Brain microvascular endothelial cell (primary cell): Measurements from ENCODE around the gene TRIM38.
"Not testable (repeated sequence)": the region's sequence is repeated elsewhere in the genome, so short reads cannot be mapped to it uniquely, and the experiment has no call there.

Experiments
- DNase-seq: peaks from one replicate; pipeline ENCODE4 v3.0.0-alpha.2; 2020
- H3K27ac ChIP-seq: fragments of 250-450 bp; sonication (Bioruptor Pico); 2 replicates; pipeline ENCODE4 v1.5.1; 2020; ENCODE audit warnings: mild to moderate bottlenecking, moderate library complexity
- H3K27me3 ChIP-seq: fragments of 250-450 bp; sonication (Bioruptor Pico); replicated peaks from 2 replicates; pipeline ENCODE4 v1.5.1; 2020; ENCODE audit warnings: mild to moderate bottlenecking
- H3K36me3 ChIP-seq: fragments of 250-450 bp; sonication (Bioruptor Pico); replicated peaks from 2 replicates; pipeline ENCODE4 v1.5.1; 2020; ENCODE audit warnings: mild to moderate bottlenecking
- H3K4me3 ChIP-seq: 2 replicates; pipeline ENCODE4 v1.5.1; 2011; ENCODE audit warnings: low read depth, mild to moderate bottlenecking, control low read depth, low read length, moderate library complexity
- CTCF ChIP-seq: IDR thresholded peaks from 2 replicates; pipeline ENCODE4 v1.5.1; 2011; ENCODE audit warnings: low read depth, mild to moderate bottlenecking, moderate library complexity, low read length, control low read depth, inconsistent platforms; ENCODE audit errors: missing control alignments
- in situ Hi-C: cut with HindIII; loops from 2 replicates; pipeline ENCODE4 v1.10.0; 2017; ENCODE audit warnings: low sequenced_read_pairs, low pct_ligation_motif_present

TRIM38 gene

GRCh38 chr6:26012061-26012460 is 49.5 kb downstream of the TRIM38 start:
- H3K27ac ChIP-seq: no peak overlapping the region
- TF ChIP-seq CTCF: no peak
- no peak for DNase-seq
- H3K4me3 ChIP-seq: no peak overlapping the region
- no peaks in the 10 kb centered on the region for H3K27me3 ChIP-seq
- H3K36me3 ChIP-seq: no peaks in the 10 kb centered on the region
- in situ Hi-C loops: no loop called here

- DNase-seq, in situ Hi-C loops: not testable (repeated sequence)
Observed at GRCh38 chr6:26014386-26014785, 51.8 kb downstream of the TRIM38 start.

GRCh38 chr6:26016245-26016962 is 53.8 kb downstream of the TRIM38 start:
- Histone ChIP-seq H3K4me3 (peak overlapping the region; percentile 58), H3K36me3 (no peaks in the 10 kb centered on the region), H3K27me3 (no peaks in the 10 kb centered on the region), H3K27ac (peak overlapping the region; percentile 65)
- DNase-seq: no peak
- in situ Hi-C loops: no loop called here
- no peak for TF ChIP-seq CTCF

More at GRCh38 chr6:26014386-26014785, 51.8 kb downstream of the TRIM38 start:
- not testable (repeated sequence) for H3K36me3 ChIP-seq, H3K27ac ChIP-seq, H3K4me3 ChIP-seq, H3K27me3 ChIP-seq

- Histone ChIP-seq H3K4me3 (peak overlapping the region; percentile 58), H3K27ac (peak overlapping the region; percentile 65), H3K27me3 (no peaks in the 10 kb centered on the region), H3K36me3 (no peaks in the 10 kb centered on the region)
- DNase-seq: no peak
- no peak for TF ChIP-seq CTCF
- in situ Hi-C loops: no loop called here
Observed at GRCh38 chr6:26016963-26017631, 54.5 kb downstream of the TRIM38 start.

GRCh38 chr6:26017632-26017966 is 55.0 kb downstream of the TRIM38 start:
- Histone ChIP-seq H3K27ac (peak overlapping the region; percentile 65), H3K27me3 (no peaks in the 10 kb centered on the region), H3K4me3 (peak overlapping the region; percentile 58), H3K36me3 (no peaks in the 10 kb centered on the region)
- peak; percentile 86 for TF ChIP-seq CTCF
- DNase-seq: peak; percentile 96
- in situ Hi-C loops: no loop called here

GRCh38 chr6:26019261-26019830 is 56.7 kb downstream of the TRIM38 start:
- no peak for DNase-seq
- H3K36me3 ChIP-seq: no peaks in the 10 kb centered on the region
- in situ Hi-C loops: no loop called here
- H3K27ac ChIP-seq: no peak overlapping the region
- no peak for TF ChIP-seq CTCF
- H3K4me3 ChIP-seq: no peak overlapping the region
- H3K27me3 ChIP-seq: no peaks in the 10 kb centered on the region
